D721Med (cell line): ENCODE results near the gene NAV2.

Experiments used
- DNase-seq: peaks from one replicate; pipeline ENCODE4 v3.0.0; 2011; ENCODE audit warnings: low spot score; ENCODE audit not compliant: insufficient read length
- FAIRE-seq: peaks from 2 replicates; lab custom pipeline; 2011; peaks lifted over from hg19 to GRCh38; lab: Jason Lieb, UNC
- CTCF ChIP-seq: IDR thresholded peaks from 2 replicates; pipeline ENCODE4 v1.5.1; 2012; ENCODE audit warnings: mild to moderate bottlenecking, control low read depth; ENCODE audit not compliant: insufficient read depth; ENCODE audit errors: missing control alignments

The NAV2 gene

GRCh38 chr11:19736831-19737230, 24.2 kb downstream of the NAV2 start:
- DNase-seq, result no peak
- TF ChIP-seq CTCF, result no peak
- no peak for FAIRE-seq

- DNase-seq (no peak), FAIRE-seq (no peak)
- no peak for TF ChIP-seq CTCF
Observed at GRCh38 chr11:19737575-19737974, 24.9 kb downstream of the NAV2 start.

GRCh38 chr11:19738124-19738523, 25.5 kb downstream of the NAV2 start:
- no peak for TF ChIP-seq CTCF
- no peak for FAIRE-seq
- no peak for DNase-seq

GRCh38 chr11:19739872-19740271, 27.2 kb downstream of the NAV2 start:
- no peak for FAIRE-seq
- peak; percentile 7 for TF ChIP-seq CTCF
- no peak for DNase-seq

GRCh38 chr11:19740586-19740985, 27.9 kb downstream of the NAV2 start:
- DNase-seq (no peak), FAIRE-seq (no peak)
- TF ChIP-seq CTCF, result no peak

GRCh38 chr11:19742588-19743292, 30.1 kb downstream of the NAV2 start:
- FAIRE-seq (no peak), DNase-seq (no peak)
- TF ChIP-seq CTCF, result peak; percentile 81

GRCh38 chr11:19743622-19744021, 31.0 kb downstream of the NAV2 start:
- FAIRE-seq (no peak), DNase-seq (no peak)
- TF ChIP-seq CTCF, result no peak
